ENCODE data around the gene PRKAR1B.

DNA sequence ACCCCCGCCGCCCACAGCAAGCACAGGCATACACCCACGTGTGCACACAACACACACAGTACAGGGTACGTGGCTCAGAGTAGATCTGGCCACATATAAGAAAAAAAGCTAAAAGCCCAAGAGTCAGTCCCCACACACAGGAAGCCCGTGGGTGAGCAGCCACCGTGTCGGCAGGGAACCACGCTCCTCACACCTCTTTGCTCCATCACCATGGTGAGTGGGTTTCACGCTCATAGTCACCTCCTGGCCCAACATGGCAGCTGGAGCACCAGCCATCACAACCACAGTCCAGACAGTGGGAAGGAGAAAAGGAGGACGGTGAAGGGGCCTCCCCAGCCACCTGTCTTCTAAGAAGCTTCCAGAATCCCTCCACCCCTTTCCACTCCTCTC lies 131.5 kb downstream of the PRKAR1B start:
- no peak for TF ChIP-seq ZNF501 (tag by site-specific recombination; IDR thresholded peaks at IDR 0.05)
- TF ChIP-seq CTCF (tag by site-specific recombination; IDR thresholded peaks at IDR 0.05) = no peak
- no peak for TF ChIP-seq ZNF510 (tag by site-specific recombination; IDR thresholded peaks at IDR 0.05; ENCODE audit: insufficient replicate concordance)
- TF ChIP-seq SETDB1 (IDR thresholded peaks at IDR 0.05; ENCODE audit: insufficient read length, low read length) = no peak
- TF ChIP-seq ZNF776 (tag by site-specific recombination; IDR thresholded peaks at IDR 0.05; ENCODE audit: borderline replicate concordance) = no peak
- TF ChIP-seq ZNF664 (tag by site-specific recombination; IDR thresholded peaks at IDR 0.05) = no peak
- no peak for TF ChIP-seq ZSCAN4 (tag by site-specific recombination; IDR thresholded peaks at IDR 0.05)
- TF ChIP-seq ZNF18 (tag by site-specific recombination; IDR thresholded peaks at IDR 0.05) = no peak
- TF ChIP-seq ZNF302 (tag by site-specific recombination; IDR thresholded peaks at IDR 0.05; ENCODE audit: low read depth) = no peak
- TF ChIP-seq MYNN (tag by site-specific recombination; IDR thresholded peaks at IDR 0.05; ENCODE audit: borderline replicate concordance) = no peak
- TF ChIP-seq, protein P1, sequence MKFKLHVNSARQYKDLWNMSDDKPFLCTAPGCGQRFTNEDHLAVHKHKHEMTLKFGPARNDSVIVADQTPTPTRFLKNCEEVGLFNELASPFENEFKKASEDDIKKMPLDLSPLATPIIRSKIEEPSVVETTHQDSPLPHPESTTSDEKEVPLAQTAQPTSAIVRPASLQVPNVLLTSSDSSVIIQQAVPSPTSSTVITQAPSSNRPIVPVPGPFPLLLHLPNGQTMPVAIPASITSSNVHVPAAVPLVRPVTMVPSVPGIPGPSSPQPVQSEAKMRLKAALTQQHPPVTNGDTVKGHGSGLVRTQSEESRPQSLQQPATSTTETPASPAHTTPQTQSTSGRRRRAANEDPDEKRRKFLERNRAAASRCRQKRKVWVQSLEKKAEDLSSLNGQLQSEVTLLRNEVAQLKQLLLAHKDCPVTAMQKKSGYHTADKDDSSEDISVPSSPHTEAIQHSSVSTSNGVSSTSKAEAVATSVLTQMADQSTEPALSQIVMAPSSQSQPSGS (tag by site-specific recombination; IDR thresholded peaks at IDR 0.05; ENCODE audit: low read depth) = no peak
- TF ChIP-seq REST (tag by site-specific recombination; IDR thresholded peaks at IDR 0.05) = no peak
- no peak for TF ChIP-seq ZNF146 (tag by site-specific recombination; IDR thresholded peaks at IDR 0.05)
